ENCODE data around the gene SPAG5.

DNA sequence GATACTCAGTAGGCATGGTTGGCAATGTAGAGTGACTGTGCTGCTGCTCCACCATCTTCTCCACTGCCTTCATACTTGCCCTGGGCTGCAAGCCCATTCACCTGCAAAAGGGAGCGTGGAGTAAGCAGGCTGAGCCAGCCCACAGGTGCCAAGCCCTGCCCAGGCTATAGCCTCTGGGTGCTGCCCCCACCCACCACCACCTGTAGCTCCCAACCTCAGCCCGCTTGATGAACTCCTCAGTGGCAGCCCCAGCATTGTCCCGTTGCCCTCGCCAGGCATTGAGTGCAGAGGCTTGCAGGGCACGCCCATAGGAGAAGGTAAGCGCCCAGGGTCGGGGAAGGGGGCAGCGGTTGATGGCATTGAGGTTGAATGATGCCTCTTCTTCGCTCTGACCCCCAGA is 25.3 kb downstream of the SPAG5 start:
- no peak for TF ChIP-seq TARDBP (IDR thresholded peaks at IDR 0.05)
- TF ChIP-seq HDGF (IDR thresholded peaks at IDR 0.05; ENCODE audit: borderline replicate concordance), result no peak
- TF ChIP-seq ELF4 (IDR thresholded peaks at IDR 0.05), result no peak
- no peak for TF ChIP-seq SP1 (IDR thresholded peaks at IDR 0.05)
- TF ChIP-seq NFRKB (IDR thresholded peaks at IDR 0.05), result no peak
- TF ChIP-seq ARNT (IDR thresholded peaks at IDR 0.05), result no peak

Measured in HEK293T (cell line).